HG03378 (cell line): ENCODE measurements around the gene TPD52L2.

Experiments used
- ATAC-seq: cut with Tn5 transposase; IDR thresholded peaks from one replicate; pipeline ENCODE4 v1.9.1; 2021; ENCODE audit warnings: mild to moderate bottlenecking, moderate library complexity; ENCODE audit not compliant: unreplicated experiment

Gene TPD52L2

GRCh38 chr20:63930971-63931553 is 66.0 kb downstream of the TPD52L2 start:
- ATAC-seq, result no peak

- no peak for ATAC-seq
Observed at GRCh38 chr20:63931735-63932134, 66.7 kb downstream of the TPD52L2 start.

GRCh38 chr20:63932606-63933160 is 67.6 kb downstream of the TPD52L2 start:
- no peak for ATAC-seq

GRCh38 chr20:63933646-63934045 is 68.6 kb downstream of the TPD52L2 start:
- ATAC-seq, result no peak

GRCh38 chr20:63934271-63935068 is 69.4 kb downstream of the TPD52L2 start:
- no peak for ATAC-seq

- no peak for ATAC-seq
Observed at GRCh38 chr20:63935447-63935846, 70.4 kb downstream of the TPD52L2 start.

- no peak for ATAC-seq
Observed at GRCh38 chr20:63937596-63937995, 72.5 kb downstream of the TPD52L2 start.

GRCh38 chr20:63939061-63939935 is 74.2 kb downstream of the TPD52L2 start:
- no peak for ATAC-seq

- ATAC-seq, result no peak
Observed at GRCh38 chr20:63940071-63940471, 75.0 kb downstream of the TPD52L2 start.

- ATAC-seq, result no peak
Observed at GRCh38 chr20:63940472-63941266, 75.6 kb downstream of the TPD52L2 start.
